ENCODE measurements around the gene KDM4E.
"Not testable (repeated sequence)": the region's sequence is repeated elsewhere in the genome, so short reads cannot be mapped to it uniquely, and the experiment has no call there.

The KDM4E gene

DNA sequence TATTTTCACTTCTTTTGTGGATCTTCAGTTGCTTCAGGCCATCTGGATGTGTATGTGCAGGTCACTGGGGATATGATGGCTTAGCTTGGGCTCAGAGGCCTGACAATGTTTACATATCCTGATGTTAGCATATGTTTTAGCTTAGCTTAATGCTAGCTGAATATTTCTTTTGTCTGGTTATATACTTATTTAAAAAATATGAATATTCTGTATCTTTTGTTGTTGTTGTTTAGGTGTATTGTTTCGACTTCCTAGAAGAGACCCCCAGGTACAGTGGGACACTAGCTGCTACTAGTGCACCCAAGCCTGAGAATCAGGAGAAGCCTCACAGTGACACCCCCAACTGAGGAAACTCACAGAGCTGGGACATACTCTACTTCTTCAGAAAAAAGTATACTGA lies at the start of gene KDM4E:
Gene KDM4E (plus strand): TSS at position 301 of the 400 bp plus-strand sequence. CDS start 300 bp downstream, outside the sequence.
- no peak for DNase-seq

DNA sequence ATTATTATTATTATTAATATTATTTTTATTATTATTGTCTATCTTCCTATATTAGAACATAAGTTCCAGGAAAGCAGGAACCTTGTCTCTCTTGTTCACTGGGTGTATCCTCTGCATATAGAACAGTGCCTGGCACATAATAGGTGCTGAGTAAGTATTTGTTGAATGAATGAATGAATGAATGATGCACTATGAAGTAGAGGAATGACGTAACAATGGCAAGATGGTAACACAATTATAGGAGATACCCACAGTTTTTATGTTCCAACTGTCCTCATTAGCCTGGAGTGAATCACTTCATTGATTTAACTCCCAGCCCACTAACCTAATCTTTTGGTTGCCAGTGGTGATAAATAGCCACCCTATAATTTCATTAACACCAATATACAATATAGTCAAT lies 49.5 kb upstream of the KDM4E start:
- DNase-seq = no peak

DNA sequence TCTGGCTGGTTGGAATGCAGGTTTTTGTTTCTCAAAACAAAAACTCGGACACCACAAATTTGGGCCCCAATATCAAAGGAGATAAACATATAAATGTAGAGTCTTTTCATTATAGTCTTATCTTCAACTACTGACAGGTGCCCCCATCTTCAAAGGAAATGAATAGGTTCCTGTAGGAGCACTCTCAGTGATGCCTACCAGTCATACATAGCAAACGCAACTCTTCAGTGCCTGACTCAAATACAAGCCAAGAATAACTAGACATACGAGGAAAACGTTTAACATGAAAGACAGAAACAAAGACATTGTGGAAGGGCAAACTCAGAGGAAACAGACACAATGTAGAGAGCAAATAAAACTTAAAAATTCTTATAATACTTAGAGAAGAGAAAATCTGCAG lies 37.7 kb upstream of the KDM4E start:
- DNase-seq = no peak

DNA sequence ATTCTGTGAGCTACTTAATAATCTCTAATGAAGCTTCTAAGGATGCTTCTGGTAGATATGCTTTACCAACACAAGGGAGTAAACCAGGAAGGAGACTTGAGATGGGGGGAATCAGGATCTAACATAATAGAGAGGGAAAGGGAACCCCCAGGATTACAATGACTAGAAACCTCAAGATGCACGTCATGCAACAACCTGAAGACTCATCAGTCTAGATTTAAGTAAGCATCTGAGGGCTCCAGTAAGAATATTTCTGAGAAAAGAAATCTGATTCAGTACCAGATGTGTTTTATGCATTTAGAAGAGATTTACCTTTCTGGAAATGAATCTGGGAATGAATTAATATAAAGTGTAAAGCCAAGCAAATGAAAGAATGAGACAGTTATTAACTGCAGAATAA lies 36.3 kb upstream of the KDM4E start:
- DNase-seq = no peak

DNA sequence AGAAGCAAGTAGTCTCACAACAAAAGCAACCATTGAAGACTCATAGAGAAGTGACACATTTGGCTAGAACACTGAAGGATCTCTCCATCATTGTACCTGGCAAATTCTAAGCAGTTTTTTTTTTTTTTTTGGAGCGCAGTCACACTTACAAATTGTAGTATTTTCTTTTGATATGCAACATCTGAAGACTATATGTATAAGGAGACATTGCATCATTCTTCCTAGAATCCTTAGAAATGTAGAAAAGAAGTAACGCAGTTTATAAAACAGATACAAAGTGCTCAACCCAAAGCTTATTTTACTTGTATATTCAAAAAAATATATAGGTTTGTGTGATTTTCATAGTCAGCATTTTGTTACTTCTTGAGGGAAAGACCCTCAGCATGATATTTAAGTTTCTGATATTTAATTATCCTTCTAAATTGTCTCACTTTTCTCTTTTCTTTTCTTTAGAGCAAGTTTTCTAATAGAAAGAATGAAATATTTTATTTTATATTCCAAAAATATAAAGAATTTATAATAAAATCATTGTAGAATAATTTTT lies 31.6 kb upstream of the KDM4E start:
- DNase-seq = no peak

- no peak for DNase-seq
These were observed 27.6 kb upstream of the KDM4E start for GRCh38 chr11:94997437-94997836.

- DNase-seq = no peak
These were observed 26.8 kb upstream of the KDM4E start for GRCh38 chr11:94998285-94998684.

DNA sequence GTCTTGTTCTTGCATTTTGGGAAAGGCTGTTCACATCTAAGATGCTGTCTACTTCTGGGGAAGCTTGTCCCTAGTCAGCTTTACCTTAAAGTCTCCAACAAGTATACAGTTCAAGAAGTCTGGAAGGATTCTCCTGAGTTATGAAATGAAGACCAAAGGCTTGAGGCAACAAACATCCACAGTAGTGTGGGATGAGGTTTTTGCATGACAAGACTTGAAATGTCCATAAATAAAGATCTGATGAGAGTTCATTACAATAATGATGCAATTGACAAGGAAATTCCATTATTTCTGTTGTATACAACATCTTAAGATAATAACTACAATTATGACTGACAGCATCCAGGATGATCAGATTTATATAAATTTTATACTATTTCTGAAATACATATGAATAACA lies 21.3 kb upstream of the KDM4E start:
- no peak for DNase-seq

- DNase-seq = no peak
These were observed 19.4 kb upstream of the KDM4E start for GRCh38 chr11:95005642-95006041.

- DNase-seq = no peak
These were observed 13.7 kb upstream of the KDM4E start for GRCh38 chr11:95011376-95011775.

DNA sequence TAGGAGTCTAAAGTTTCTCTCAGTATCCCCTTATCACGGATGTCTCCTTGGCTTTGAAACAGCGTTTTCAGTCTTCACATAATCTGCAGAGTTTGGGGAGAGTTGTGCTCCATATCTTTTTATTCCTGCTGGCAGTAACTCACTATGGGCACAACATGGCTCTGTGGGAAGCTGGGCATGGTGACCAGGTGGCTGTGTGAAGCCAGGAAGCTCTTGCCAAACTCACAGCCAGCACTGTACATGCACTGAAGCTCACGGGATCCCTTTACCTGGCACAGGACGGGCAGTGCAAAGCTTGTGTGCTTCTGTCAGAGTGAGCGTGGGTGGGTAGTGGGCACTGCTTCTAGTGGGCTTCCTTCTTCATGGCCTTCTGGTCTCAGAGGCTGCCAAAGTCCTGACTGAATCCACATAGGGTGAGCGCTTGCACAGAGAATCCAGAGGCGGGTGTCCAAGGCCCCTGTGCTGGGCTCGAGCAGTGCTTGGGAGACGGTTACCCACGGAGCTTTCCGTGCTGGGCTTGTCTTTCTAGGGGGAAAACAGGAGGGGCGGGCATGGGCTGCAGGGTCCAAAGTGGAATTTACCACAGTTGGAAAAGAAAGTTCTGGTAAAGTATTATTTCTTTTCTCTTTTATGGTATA lies 10.8 kb upstream of the KDM4E start:
- DNase-seq = no peak

DNA sequence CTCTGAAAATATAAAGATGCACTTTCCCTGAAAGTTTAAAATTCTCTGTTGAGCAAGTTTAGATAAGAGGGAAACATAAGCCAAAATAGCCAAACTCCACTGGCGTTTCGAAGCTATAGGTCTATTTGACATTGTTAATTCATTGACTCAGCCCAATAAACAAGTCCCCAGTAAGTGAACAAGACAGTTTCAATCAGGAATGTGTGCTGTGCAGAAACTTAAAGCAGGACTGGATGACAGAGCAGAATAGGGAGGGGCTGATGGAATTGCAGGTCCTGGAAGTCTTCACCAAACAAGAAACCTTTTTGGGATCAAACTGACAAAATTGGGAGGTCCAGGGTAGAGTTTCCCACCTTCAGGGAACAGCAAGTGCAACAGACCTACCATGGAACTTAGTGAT lies 8.9 kb upstream of the KDM4E start:
- no peak for DNase-seq

DNA sequence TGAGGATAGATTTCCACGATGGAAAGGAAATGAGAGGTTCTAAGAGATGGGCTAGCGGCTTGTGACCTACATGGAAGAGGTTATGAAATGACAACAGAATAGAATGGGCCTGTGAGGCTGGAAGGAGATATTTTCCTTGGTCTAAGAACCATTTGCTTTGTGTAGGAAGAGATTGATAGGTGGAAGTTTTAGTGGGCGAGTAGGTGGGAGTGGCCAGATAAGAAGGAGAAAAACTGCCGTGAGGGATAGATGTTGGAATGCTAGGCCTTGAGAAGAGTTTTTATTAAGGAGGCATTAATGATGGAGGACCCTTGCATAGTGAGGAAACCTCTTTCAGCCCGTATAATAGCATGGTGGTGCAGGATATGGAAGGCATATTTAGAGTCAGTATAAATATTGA lies 3.6 kb upstream of the KDM4E start:
- not testable (repeated sequence) for DNase-seq

- not testable (repeated sequence) for DNase-seq
These were observed 536 bp downstream of the KDM4E start for GRCh38 chr11:95025594-95025993.

GRCh38 chr11:95028357-95028756 lies 3.3 kb downstream of the KDM4E start:
- no peak for DNase-seq

DNA sequence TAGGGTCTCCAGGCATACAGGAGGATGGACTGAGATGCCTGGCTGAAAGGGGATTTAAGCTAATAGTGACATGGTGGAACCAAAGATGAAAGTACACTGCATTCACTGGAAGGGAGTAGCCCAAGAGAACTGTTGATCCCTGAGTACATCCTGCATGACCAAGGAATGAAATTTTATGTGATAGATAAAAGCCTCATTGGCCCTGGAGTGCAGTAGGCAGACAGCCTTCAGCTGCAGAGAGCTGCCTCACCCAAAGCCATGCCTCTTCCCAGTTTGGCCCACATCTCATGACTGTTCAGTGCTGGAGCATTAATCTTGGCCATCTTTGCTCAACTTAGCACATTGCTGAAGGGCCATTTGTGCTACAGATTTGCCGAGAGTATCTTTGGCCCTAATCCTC lies 8.0 kb downstream of the KDM4E start:
- no peak for DNase-seq

- DNase-seq = no peak
These were observed 10.3 kb downstream of the KDM4E start for GRCh38 chr11:95035316-95035715.

GRCh38 chr11:95037356-95038035 lies 12.4 kb downstream of the KDM4E start:
- not testable (repeated sequence) for DNase-seq

DNA sequence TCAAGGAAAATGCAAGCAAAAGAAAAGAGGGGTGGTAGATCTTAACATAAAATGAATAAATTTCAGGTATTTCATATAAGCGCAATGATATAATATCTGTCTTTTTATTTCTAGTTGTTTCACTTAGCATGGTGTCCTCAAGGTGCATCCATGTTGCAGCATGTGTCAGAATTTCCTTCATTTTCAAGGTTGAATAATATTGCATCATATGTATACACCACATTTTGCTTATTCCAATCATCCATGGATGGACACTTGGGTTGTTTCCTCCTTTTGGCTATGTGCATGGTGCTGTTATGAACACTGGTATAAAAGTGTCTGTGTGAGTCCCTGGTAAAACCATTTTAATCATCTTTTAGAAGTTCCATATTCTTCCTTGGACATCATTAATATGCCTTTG lies 17.2 kb downstream of the KDM4E start:
- no peak for DNase-seq

DNA sequence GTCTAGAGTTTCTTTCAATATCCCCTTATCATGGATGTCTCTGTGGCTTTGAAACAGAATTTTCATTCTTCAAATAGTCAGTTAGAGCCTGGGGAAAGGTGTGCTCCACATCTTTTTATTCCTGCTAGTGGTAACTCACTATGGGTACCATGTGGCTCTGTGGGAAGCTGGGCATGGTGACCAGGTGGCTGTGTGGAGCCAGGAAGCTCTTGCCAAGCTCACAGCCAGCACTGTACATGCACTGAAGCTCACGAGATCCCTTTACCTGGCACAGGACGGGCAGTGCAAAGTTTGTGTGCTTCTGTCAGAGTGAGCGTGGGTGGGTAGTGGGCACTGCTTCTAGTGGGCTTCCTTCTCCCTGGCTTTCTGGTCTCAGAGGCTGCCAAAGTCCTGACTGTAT lies 17.8 kb downstream of the KDM4E start:
- DNase-seq = no peak

DNA sequence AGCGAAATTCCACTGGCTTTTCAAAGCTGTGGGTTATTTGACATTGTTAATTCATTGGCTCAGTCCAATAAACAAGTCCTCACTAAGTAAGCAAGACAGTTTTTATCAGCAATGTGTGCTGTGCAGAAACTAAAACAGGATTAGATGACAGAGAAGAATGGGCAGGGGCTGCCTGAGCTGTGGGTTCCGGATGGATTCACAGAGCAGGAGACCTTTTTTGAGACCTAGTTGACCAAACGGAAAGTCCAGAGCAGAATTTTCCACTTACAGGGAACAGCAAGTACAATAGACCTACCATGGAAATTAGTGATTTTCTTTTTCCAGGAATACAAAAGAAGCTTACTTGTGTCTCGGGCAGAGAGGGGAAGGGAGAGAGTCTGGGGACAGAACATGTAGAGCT lies 19.0 kb downstream of the KDM4E start:
- no peak for DNase-seq

DNA sequence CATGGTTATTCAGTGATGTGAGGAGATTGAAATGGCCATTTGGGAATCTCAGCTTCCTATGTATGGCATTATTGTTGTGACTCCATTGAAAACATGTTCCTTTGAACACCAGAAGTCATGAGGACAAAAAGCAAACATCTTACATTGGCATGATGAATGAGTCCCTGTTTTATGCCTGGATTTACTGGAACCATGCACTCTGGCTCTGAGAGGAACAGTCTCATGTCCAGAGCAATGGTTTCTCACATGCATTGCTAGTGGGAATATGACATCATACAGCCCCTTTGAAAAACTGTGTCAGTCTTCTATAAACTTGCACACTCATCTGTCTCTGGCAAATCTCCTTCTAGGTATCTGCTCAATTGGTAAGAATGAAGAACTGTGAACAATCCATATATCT lies 20.8 kb downstream of the KDM4E start:
- DNase-seq = no peak

DNA sequence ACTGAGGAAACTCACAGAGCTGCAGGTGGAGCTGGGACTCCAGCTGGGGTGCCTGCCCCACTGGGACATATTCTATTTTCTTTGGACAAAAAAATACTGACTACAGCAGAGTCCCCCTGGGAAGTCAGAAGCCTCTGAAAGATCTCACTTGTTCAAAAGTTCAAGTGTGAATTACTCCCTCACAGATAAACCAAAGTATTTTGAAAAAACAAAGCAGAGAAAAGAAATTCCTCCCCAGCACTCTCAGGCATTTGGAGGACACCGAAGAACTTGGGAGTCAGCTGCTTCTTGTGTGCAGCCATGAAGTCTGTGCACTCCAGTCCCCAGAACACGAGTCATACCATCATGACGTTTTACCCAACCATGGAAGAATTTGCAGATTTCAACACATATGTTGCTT lies 24.1 kb downstream of the KDM4E start, which contains the start of gene KDM4F:
Gene KDM4F (plus strand): TSS at position 301 of the 400 bp plus-strand sequence.
- DNase-seq = not testable (repeated sequence)

GRCh38 chr11:95050595-95051202 lies 25.6 kb downstream of the KDM4E start:
- DNase-seq = no peak

Data from activated gamma-delta T cell treated with Interleukin-2 at 50 U/mL for 16 hours (primary cell).